GM19438 (cell line): ENCODE measurements around the gene KCNJ12.
"Not testable (repeated sequence)": the region's sequence is repeated elsewhere in the genome, so short reads cannot be mapped to it uniquely, and the experiment has no call there.

ENCODE experiments used
- ATAC-seq: cut with Tn5 transposase; IDR thresholded peaks from one replicate; pipeline ENCODE4 v1.9.1; 2021; ENCODE audit warnings: low read depth; ENCODE audit not compliant: unreplicated experiment

The KCNJ12 gene

GRCh38 chr17:21381076-21381706 lies 5.0 kb downstream of the KCNJ12 start:
- ATAC-seq = no peak

GRCh38 chr17:21382560-21383495 lies 6.7 kb downstream of the KCNJ12 start:
- no peak for ATAC-seq

GRCh38 chr17:21385281-21385845 lies 9.2 kb downstream of the KCNJ12 start:
- no peak for ATAC-seq

- ATAC-seq = no peak
These were observed 11.5 kb downstream of the KCNJ12 start for GRCh38 chr17:21387616-21388015.

GRCh38 chr17:21388066-21388465 lies 11.9 kb downstream of the KCNJ12 start:
- no peak for ATAC-seq

- no peak for ATAC-seq
These were observed 12.8 kb downstream of the KCNJ12 start for GRCh38 chr17:21388944-21389343.

- ATAC-seq = no peak
These were observed 13.2 kb downstream of the KCNJ12 start for GRCh38 chr17:21389394-21389793.

- ATAC-seq = no peak
These were observed 14.1 kb downstream of the KCNJ12 start for GRCh38 chr17:21390294-21390693.

- no peak for ATAC-seq
These were observed 16.1 kb downstream of the KCNJ12 start for GRCh38 chr17:21392266-21392665.

- no peak for ATAC-seq
These were observed 18.1 kb downstream of the KCNJ12 start for GRCh38 chr17:21394265-21394664.

GRCh38 chr17:21395764-21396163 lies 19.6 kb downstream of the KCNJ12 start:
- ATAC-seq = no peak

- ATAC-seq = no peak
These were observed 20.1 kb downstream of the KCNJ12 start for GRCh38 chr17:21396237-21396636.

- no peak for ATAC-seq
These were observed 21.4 kb downstream of the KCNJ12 start for GRCh38 chr17:21397341-21398190.

- no peak for ATAC-seq
These were observed 23.5 kb downstream of the KCNJ12 start for GRCh38 chr17:21399474-21400186.

- not testable (repeated sequence) for ATAC-seq
These were observed 24.0 kb downstream of the KCNJ12 start for GRCh38 chr17:21400187-21400569.

- no peak for ATAC-seq
These were observed 24.8 kb downstream of the KCNJ12 start for GRCh38 chr17:21400816-21401593.

- ATAC-seq = not testable (repeated sequence)
These were observed 26.0 kb downstream of the KCNJ12 start for GRCh38 chr17:21402166-21402571.

- not testable (repeated sequence) for ATAC-seq
These were observed 26.8 kb downstream of the KCNJ12 start for GRCh38 chr17:21402926-21403325.

- ATAC-seq = not testable (repeated sequence)
These were observed 27.9 kb downstream of the KCNJ12 start for GRCh38 chr17:21404106-21404505.
